Skeletal muscle tissue (tissue), 4 donors: Measurements from ENCODE around the gene WDR11. TPM values are rescaled to one million over a fixed set of nuclear protein-coding genes. Genes with fewer than 3 reads are reported as not detected.
"Not testable (repeated sequence)": the region's sequence is repeated elsewhere in the genome, so short reads cannot be mapped to it uniquely, and the experiment has no call there.

Experiments
- H3K27ac ChIP-seq: one replicate; pipeline ENCODE4 v1.7.0; 2013; ENCODE audit warnings: mild to moderate bottlenecking, low read depth, low read length, inconsistent platforms
- H3K27me3 ChIP-seq, 3 donors: one replicate each; pipeline ENCODE4 v1.7.0; 2013; ENCODE audit warnings: low read length in 3 of 3; ENCODE audit not compliant: control insufficient read depth in 3 of 3, insufficient read depth in 3 of 3
- H3K36me3 ChIP-seq, 3 donors: one replicate each; pipeline ENCODE4 v1.7.0; 2013; ENCODE audit warnings: low read length in 3 of 3; ENCODE audit not compliant: control insufficient read depth in 3 of 3, insufficient read depth in 3 of 3
- H3K4me1 ChIP-seq, 3 donors: one replicate each; pipeline ENCODE4 v1.7.0; 2013; ENCODE audit warnings: low read length in 3 of 3, mild to moderate bottlenecking in 3 of 3; ENCODE audit not compliant: control insufficient read depth in 3 of 3, insufficient read depth in 3 of 3
- H3K4me3 ChIP-seq, 3 donors: one replicate each; pipeline ENCODE4 v1.7.0; 2013; ENCODE audit warnings: low read length in 3 of 3
- H3K9ac ChIP-seq, 3 donors: one replicate each; pipeline ENCODE4 v1.7.0; 2013; ENCODE audit warnings: low read length in 3 of 3, mild to moderate bottlenecking in 3 of 3, moderate library complexity in 2 of 3, low read depth in 1 of 3
- H3K9me3 ChIP-seq, 3 donors: one replicate each; pipeline ENCODE4 v1.7.0; 2013; ENCODE audit warnings: low read length in 3 of 3; ENCODE audit not compliant: control insufficient read depth in 3 of 3
- total RNA-seq: library from RNA; depleted of rRNA; stranded (reverse); fragments of >200 nt; gene quantifications from one replicate; pipeline ENCODE4 v1.2.3, GENCODE V29; 2014
- donor health status: Osteomylitis.

Gene WDR11
- total RNA-seq, 1 donor from 2014 or later = 37.6 TPM

- H3K9me3 ChIP-seq, H3K4me1 ChIP-seq, H3K4me3 ChIP-seq, H3K9ac ChIP-seq, H3K27me3 ChIP-seq, H3K27ac ChIP-seq, H3K36me3 ChIP-seq: not testable (repeated sequence)
These were observed 72.7 kb downstream of the WDR11 start for GRCh38 chr10:120923886-120924285.

DNA sequence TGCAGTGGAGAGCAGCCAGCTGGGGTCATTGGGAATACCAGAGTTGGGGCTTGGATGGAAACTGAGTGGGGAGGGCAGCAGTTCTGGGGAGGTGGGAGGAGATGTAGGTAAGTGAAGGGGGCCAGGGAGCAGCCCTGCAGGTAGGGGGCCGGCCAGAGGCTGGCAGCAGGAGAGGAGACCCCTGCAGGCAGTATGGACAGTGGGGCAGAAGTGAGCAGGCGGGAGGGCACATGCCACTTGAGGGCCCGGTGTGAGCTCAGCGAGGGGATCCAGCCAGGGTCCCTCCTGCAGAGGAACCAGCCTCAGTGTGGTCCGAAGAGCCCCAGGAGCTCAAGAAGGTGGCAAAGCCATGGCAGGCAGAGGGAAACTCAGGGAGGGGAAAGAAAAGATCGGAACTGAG, 75.4 kb downstream of the WDR11 start:
- Histone ChIP-seq H3K9me3 (peaks cover 0 to 3% (median 0%) of the 10 kb centered on the region in 3 donors), H3K36me3 (no peaks in the 10 kb centered on the region)

DNA sequence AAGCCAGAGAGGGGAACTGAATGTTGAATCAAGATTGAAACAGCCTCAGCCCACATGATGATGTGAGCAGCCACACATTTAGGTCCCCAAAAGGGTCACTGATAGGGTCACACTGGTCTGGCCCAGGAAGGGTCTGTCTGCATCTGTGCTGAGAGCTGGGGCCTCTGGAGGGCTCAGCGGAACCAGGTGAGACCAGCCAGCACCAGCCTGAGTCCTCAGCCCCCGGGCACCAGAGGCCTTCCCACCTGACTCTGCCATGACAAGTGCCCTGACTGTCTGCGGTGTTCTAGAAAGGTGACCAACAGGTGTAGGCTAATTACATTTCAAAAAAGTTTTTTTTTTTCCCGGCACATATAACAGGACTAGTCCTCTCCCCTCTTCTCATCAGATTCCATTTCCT, 76.2 kb downstream of the WDR11 start:
- Histone ChIP-seq H3K4me1 (no peaks in the 10 kb centered on the region), H3K9me3 (peaks cover 0 to 3% (median 0%) of the 10 kb centered on the region in 3 donors), H3K9ac (no peak overlapping the region), H3K27me3 (peaks cover 0 to 6% (median 0%) of the 10 kb centered on the region in 3 donors), H3K27ac (no peak overlapping the region), H3K36me3 (no peaks in the 10 kb centered on the region), H3K4me3 (no peak overlapping the region)

More for the DNA sequence above, 75.4 kb downstream of the WDR11 start:
- peaks cover 0 to 6% (median 0%) of the 10 kb centered on the region in 3 donors for H3K27me3 ChIP-seq
- no peak overlapping the region for H3K27ac ChIP-seq
- H3K4me1 ChIP-seq = no peaks in the 10 kb centered on the region
- no peak overlapping the region for H3K9ac ChIP-seq
- no peak overlapping the region for H3K4me3 ChIP-seq

- Histone ChIP-seq H3K4me1 (no peaks in the 10 kb centered on the region), H3K27ac (no peak overlapping the region), H3K27me3 (peaks cover 0 to 6% (median 0%) of the 10 kb centered on the region in 3 donors), H3K9me3 (no peaks in the 10 kb centered on the region), H3K9ac (no peak overlapping the region), H3K4me3 (no peak overlapping the region), H3K36me3 (no peaks in the 10 kb centered on the region)
These were observed 78.0 kb downstream of the WDR11 start for GRCh38 chr10:120929166-120929565.

- no peak overlapping the region for H3K27ac ChIP-seq
- no peaks in the 10 kb centered on the region for H3K4me1 ChIP-seq
- no peaks in the 10 kb centered on the region for H3K36me3 ChIP-seq
These were observed 80.3 kb downstream of the WDR11 start for GRCh38 chr10:120931423-120931822.

GRCh38 chr10:120931999-120932398, 80.8 kb downstream of the WDR11 start:
- H3K27ac ChIP-seq = no peak overlapping the region
- H3K9me3 ChIP-seq = no peaks in the 10 kb centered on the region
- no peaks in the 10 kb centered on the region for H3K36me3 ChIP-seq
- H3K4me3 ChIP-seq = no peak overlapping the region
- no peaks in the 10 kb centered on the region for H3K4me1 ChIP-seq
- no peak overlapping the region for H3K9ac ChIP-seq
- H3K27me3 ChIP-seq = peaks cover 0 to 6% (median 0%) of the 10 kb centered on the region in 3 donors

More at GRCh38 chr10:120931423-120931822, 80.3 kb downstream of the WDR11 start:
- no peak overlapping the region for H3K9ac ChIP-seq
- H3K4me3 ChIP-seq = no peak overlapping the region
- H3K27me3 ChIP-seq = peaks cover 0 to 6% (median 0%) of the 10 kb centered on the region in 3 donors
- no peaks in the 10 kb centered on the region for H3K9me3 ChIP-seq

DNA sequence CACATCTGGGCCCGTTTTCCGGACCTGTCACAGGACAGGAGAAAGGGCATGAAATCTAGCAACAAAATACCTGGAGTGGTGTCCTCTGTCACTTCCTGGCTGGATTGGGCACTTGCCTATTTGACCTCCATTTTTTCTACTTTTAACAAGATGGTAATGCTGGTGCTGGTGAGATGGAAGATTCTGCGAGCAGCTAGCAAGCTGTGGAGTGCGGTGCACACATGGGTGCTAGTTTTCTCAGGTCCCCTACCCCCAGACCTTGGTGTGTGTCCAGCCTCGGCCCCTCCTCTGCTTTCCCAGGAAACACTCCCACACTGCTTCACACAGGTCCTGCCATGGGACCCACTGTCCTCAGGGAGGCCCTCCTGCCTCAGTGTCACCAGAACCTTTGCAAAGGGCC, 87.7 kb downstream of the WDR11 start:
- H3K4me3 ChIP-seq = no peak overlapping the region
- H3K9ac ChIP-seq = no peak overlapping the region
- H3K27ac ChIP-seq = no peak overlapping the region
- H3K27me3 ChIP-seq = peaks cover 0 to 21% (median 10%) of the 10 kb centered on the region in 3 donors
- peaks cover 0 to 3% (median 0%) of the 10 kb centered on the region in 3 donors for H3K4me1 ChIP-seq
- H3K9me3 ChIP-seq = no peaks in the 10 kb centered on the region
- no peaks in the 10 kb centered on the region for H3K36me3 ChIP-seq

DNA sequence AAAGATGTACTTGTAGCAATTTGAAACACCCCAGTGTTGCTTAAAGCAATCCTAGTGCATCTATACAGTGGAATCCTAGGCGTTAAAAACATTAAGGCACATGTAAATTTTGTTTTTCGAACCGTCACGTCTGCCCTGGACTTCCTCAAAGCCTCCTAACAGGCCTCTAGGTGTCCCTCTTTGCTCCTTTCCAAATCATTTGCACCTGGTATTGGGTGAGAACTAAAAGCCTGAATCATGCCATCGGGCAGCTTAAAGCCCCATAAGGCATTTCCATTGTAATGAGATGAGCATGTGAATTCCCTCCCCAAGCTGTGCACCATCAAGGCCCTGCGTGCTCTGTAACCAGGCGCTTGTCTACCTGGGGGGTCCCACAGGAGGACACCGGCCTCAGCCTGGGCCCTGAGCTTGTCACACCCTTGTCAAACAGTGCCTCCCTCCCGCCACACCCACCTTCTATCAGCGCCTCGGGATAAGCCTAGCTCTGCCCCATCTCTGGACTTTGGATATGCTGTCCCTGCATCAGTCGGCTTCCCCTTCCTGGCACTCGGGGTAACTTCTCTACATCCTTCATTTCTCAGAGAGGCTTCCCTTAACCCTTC, 89.2 kb downstream of the WDR11 start:
- H3K9me3 ChIP-seq = no peaks in the 10 kb centered on the region
- no peak overlapping the region for H3K9ac ChIP-seq
- H3K27me3 ChIP-seq = peaks cover 0 to 21% (median 10%) of the 10 kb centered on the region in 3 donors
- H3K36me3 ChIP-seq = no peaks in the 10 kb centered on the region
- H3K4me3 ChIP-seq = no peak overlapping the region
- H3K4me1 ChIP-seq = peaks cover 0 to 3% (median 0%) of the 10 kb centered on the region in 3 donors
- H3K27ac ChIP-seq = no peak overlapping the region

- H3K9ac ChIP-seq = no peak overlapping the region
- no peaks in the 10 kb centered on the region for H3K36me3 ChIP-seq
- H3K9me3 ChIP-seq = no peaks in the 10 kb centered on the region
- no peak overlapping the region for H3K4me3 ChIP-seq
- H3K27ac ChIP-seq = no peak overlapping the region
- peaks cover 4 to 21% (median 10%) of the 10 kb centered on the region in 3 donors for H3K27me3 ChIP-seq
- peaks cover 0 to 3% (median 0%) of the 10 kb centered on the region in 3 donors for H3K4me1 ChIP-seq
These were observed 90.3 kb downstream of the WDR11 start for GRCh38 chr10:120941501-120941900.

DNA sequence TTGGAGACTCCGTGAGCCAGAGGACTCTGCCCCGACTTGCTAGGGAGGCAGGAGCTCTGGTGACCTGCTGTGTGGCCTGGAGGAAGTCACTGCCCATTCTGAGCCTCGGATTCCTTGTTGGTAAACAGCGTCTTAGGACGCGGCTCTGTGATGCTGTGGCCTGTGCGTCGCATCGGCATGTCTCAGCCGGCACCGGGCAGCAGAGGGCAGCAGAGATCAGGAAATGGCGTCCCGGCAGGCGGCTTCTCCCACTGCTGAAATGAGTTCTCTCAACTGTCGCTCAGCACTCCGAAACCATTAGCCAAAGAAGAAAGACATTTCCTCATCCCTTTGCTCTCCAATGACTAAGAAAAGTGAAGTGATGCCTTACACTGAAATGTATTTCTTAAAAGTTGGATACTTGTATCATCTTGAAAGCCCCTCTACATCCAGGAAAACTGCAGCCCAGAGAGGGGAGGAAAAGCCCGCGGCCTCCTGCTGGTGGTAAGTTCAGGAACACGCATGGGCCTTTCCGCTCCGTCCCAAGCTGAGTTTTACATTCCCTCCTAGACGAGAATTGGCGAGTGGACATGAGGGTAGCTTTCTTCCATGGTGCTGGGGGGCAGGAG, 91.7 kb downstream of the WDR11 start:
- H3K4me1 ChIP-seq = peaks cover 0 to 3% (median 0%) of the 10 kb centered on the region in 3 donors
- no peak overlapping the region for H3K9ac ChIP-seq
- no peaks in the 10 kb centered on the region for H3K9me3 ChIP-seq
- H3K36me3 ChIP-seq = no peaks in the 10 kb centered on the region
- peaks cover 4 to 21% (median 10%) of the 10 kb centered on the region in 3 donors for H3K27me3 ChIP-seq
- no peak overlapping the region for H3K27ac ChIP-seq
- H3K4me3 ChIP-seq = peak overlapping the region in 1 of 3 donors; percentile 54
